ENCODE data around the gene TOMM40L. TPM values are rescaled to one million over a fixed set of nuclear protein-coding genes. Genes with fewer than 3 reads are reported as not detected.
"Not testable (repeated sequence)": the region's sequence is repeated elsewhere in the genome, so short reads cannot be mapped to it uniquely, and the experiment has no call there.

Gene TOMM40L
- polyA plus RNA-seq, 3 donors, result 3.8 to 12.6 (median 11.7) TPM

- H3K27ac ChIP-seq (ENCODE audit: low read depth, low read length), result peak overlapping the region; percentile 98
- WGBS, 3 donors, result 26 to 54% (median 36%) methylated on average over 7 of the region's 7 CpGs
Observed at GRCh38 chr1:161216945-161217712, 8.7 kb upstream of the TOMM40L start.

GRCh38 chr1:161217831-161218230 is 8.0 kb upstream of the TOMM40L start:
- WGBS, 3 donors, result 52 to 61% (median 60%) methylated on average over 6 of the region's 6 CpGs
- peak overlapping the region; percentile 13 for H3K27ac ChIP-seq (ENCODE audit: low read depth, low read length)

GRCh38 chr1:161218301-161219077 is 7.4 kb upstream of the TOMM40L start:
- H3K27ac ChIP-seq (ENCODE audit: low read depth, low read length), result no peak overlapping the region
- 47 to 75% (median 73%) methylated on average over 8 of the region's 8 CpGs for WGBS, 3 donors

- H3K27ac ChIP-seq (ENCODE audit: low read depth, low read length), result no peak overlapping the region
- WGBS, 3 donors, result 81 to 88% (median 81%) methylated on average over 5 of the region's 5 CpGs
Observed at GRCh38 chr1:161219078-161219892, 6.6 kb upstream of the TOMM40L start.

GRCh38 chr1:161220002-161220401 is 5.9 kb upstream of the TOMM40L start:
- H3K27ac ChIP-seq (ENCODE audit: low read depth, low read length), result no peak overlapping the region
- 66 to 85% (median 84%) methylated on average over 5 of the region's 5 CpGs for WGBS, 3 donors

GRCh38 chr1:161222175-161223019 is 3.5 kb upstream of the TOMM40L start:
- WGBS, 3 donors, result 73 to 75% (median 74%) methylated on average over 6 of the region's 6 CpGs
- H3K27ac ChIP-seq (ENCODE audit: low read depth, low read length), result no peak overlapping the region

GRCh38 chr1:161223805-161224694 is 1.8 kb upstream of the TOMM40L start:
- 71 to 95% (median 93%) methylated on average over 7 of the region's 7 CpGs for WGBS, 3 donors
- H3K27ac ChIP-seq (ENCODE audit: low read depth, low read length), result no peak overlapping the region

GRCh38 chr1:161224695-161225087 is 1.2 kb upstream of the TOMM40L start:
- not testable (repeated sequence) for H3K27ac ChIP-seq (ENCODE audit: low read depth, low read length)
- WGBS, 3 donors, result 79 to 91% (median 86%) methylated on average over 10 to 13 of the region's 13 CpGs

GRCh38 chr1:161225178-161225533 is 704 bp upstream of the TOMM40L start:
- 57 to 72% (median 60%) methylated on average over 7 of the region's 7 CpGs for WGBS, 3 donors
- no peak overlapping the region for H3K27ac ChIP-seq (ENCODE audit: low read depth, low read length)

- H3K27ac ChIP-seq (ENCODE audit: low read depth, low read length), result no peak overlapping the region
Observed at GRCh38 chr1:161226320-161226711, 456 bp downstream of the TOMM40L start.

GRCh38 chr1:161226759-161227158 is 899 bp downstream of the TOMM40L start:
- H3K27ac ChIP-seq (ENCODE audit: low read depth, low read length), result no peak overlapping the region
- WGBS, 3 donors, result 44 to 68% (median 62%) methylated on average over 3 of the region's 3 CpGs

More at GRCh38 chr1:161226320-161226711, 456 bp downstream of the TOMM40L start:
- 8 to 16% (median 12%) methylated on average over 15 of the region's 15 CpGs for WGBS, 3 donors

- WGBS, 3 donors, result 40 to 44% (median 41%) methylated on average over 11 of the region's 11 CpGs
- no peak overlapping the region for H3K27ac ChIP-seq (ENCODE audit: low read depth, low read length)
Observed at GRCh38 chr1:161227196-161227871, 1.5 kb downstream of the TOMM40L start.

GRCh38 chr1:161228032-161228431 is 2.2 kb downstream of the TOMM40L start:
- H3K27ac ChIP-seq (ENCODE audit: low read depth, low read length), result no peak overlapping the region
- 76 to 92% (median 79%) methylated on average over 7 of the region's 7 CpGs for WGBS, 3 donors

GRCh38 chr1:161229896-161230295 is 4.0 kb downstream of the TOMM40L start:
- H3K27ac ChIP-seq (ENCODE audit: low read depth, low read length), result no peak overlapping the region
- WGBS, 3 donors, result 57 to 75% (median 72%) methylated on average over 3 of the region's 3 CpGs

GRCh38 chr1:161230762-161231161 is 4.9 kb downstream of the TOMM40L start:
- no peak overlapping the region for H3K27ac ChIP-seq (ENCODE audit: low read depth, low read length)
- WGBS, 3 donors, result 95 to 96% (median 96%) methylated on average over 7 of the region's 7 CpGs

- no peak overlapping the region for H3K27ac ChIP-seq (ENCODE audit: low read depth, low read length)
- 83 to 88% (median 85%) methylated on average over 9 of the region's 9 CpGs for WGBS, 3 donors
Observed at GRCh38 chr1:161233102-161233501, 7.2 kb downstream of the TOMM40L start.

Measured in adipose tissue (tissue), 3 donors.